OCI-LY1 (cell line): ENCODE measurements around the gene SLC17A6.

Experiments
- CTCF ChIP-seq: fragments of 200-600 bp; sonication (generic), shearing (Covaris generic); IDR thresholded peaks from 2 replicates; pipeline ENCODE4 v1.5.1; 2017; ENCODE audit warnings: mild to moderate bottlenecking, antibody characterized with exemption, low read length, moderate library complexity, mixed read lengths
- EZH2 ChIP-seq: fragments of 200-600 bp; sonication (generic), shearing (Covaris generic); IDR thresholded peaks from 2 replicates; pipeline ENCODE4 v1.8.0; 2017; ENCODE audit warnings: borderline replicate concordance, mixed run types, mild to moderate bottlenecking, antibody characterized with exemption, low read length, moderate library complexity, mixed read lengths

- TF ChIP-seq CTCF (no peak), EZH2 (no peak)
Observed at GRCh38 chr11:22405377-22405776, 67.2 kb downstream of the SLC17A6 start.
